Measurements from ENCODE around the gene PGP. TPM values are rescaled to one million over a fixed set of nuclear protein-coding genes. Genes with fewer than 3 reads are reported as not detected.

Gene PGP
- total RNA-seq, 1 experiment from 2014 or later = 38.3 TPM

DNA sequence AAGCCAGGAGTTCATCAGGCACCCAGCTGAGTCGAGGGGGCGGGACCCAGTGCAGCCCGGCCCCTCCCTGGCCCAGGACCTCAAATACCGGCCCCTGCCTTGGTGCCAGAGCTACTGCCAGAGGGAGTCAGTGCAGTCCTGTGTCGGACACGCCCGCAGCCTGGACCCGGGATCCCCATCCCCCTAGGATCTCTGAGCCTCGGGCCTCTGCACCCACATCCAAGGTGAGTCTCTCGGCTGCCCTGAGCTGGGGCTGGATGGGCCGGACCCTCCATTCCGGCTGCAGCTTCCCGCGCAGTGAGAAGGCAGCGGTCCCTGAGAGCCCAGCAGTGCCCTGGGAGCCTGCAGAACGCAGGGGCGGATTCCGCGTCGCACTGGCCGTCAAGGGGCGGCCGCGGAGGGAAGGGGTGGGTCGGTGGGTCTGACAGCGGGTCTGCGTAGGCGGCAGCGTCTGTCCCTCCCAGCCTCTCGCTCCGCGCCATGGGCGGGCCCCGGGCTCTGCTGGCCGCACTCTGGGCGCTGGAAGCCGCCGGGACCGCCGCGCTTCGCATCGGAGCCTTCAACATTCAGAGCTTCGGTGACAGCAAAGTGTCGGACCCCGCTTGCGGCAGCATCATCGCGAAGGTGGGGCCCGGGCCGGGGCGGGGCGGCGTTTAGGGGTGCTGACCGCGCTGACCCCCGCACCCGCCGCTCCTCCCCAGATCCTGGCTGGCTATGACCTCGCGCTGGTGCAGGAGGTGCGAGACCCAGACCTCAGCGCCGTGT lies 21.9 kb upstream of the PGP start, which contains the start of gene DNASE1L2:
Gene DNASE1L2, plus strand, starts transcription at position 108 of the 765 bp plus-strand sequence. Its CDS starts 373 bp downstream, at position 481.
- no peak within 1 kb of the TSS for H3K9ac ChIP-seq (ENCODE audit: extremely low read depth, insufficient read length, low read length)
- H3K79me2 ChIP-seq (ENCODE audit: insufficient read depth, low read length) = no peaks in the 10 kb centered on the region
- peak within 1 kb of the TSS; percentile 67 for H3K4me2 ChIP-seq (ENCODE audit: insufficient read depth, insufficient read length, low read length)
- no peaks in the 10 kb centered on the region for H3K9me3 ChIP-seq (ENCODE audit: control insufficient read depth, low read depth, low read length)
- H3K18ac ChIP-seq (ENCODE audit: insufficient read length, low read depth, low read length) = no peak within 1 kb of the TSS
- H2BK120ac ChIP-seq (ENCODE audit: low read depth, low read length, poor library complexity, severe bottlenecking) = no peak within 1 kb of the TSS
- no peak within 1 kb of the TSS for H2AFZ ChIP-seq (ENCODE audit: low read length)
- no peak within 1 kb of the TSS for H2AK5ac ChIP-seq (ENCODE audit: insufficient read length, low read length)
- H3K4me3 Mint-ChIP-seq = peak within 1 kb of the TSS; percentile 42 to 72
- peaks cover 16% of the 10 kb centered on the region for H3K27me3 Mint-ChIP-seq (ENCODE audit: low read depth)
- no peak within 1 kb of the TSS for H3T11ph ChIP-seq (ENCODE audit: low read length)
- H3K79me1 ChIP-seq (ENCODE audit: insufficient read depth, low read depth, low read length, poor library complexity, severe bottlenecking) = no peaks in the 10 kb centered on the region
- peaks cover 2 to 28% (median 8%) of the 10 kb centered on the region in 3 experiments; a peak in 6 of 7 replicates for H3K36me3 Mint-ChIP-seq (ENCODE audit: insufficient read depth in 1 of 3, low read depth in 3 of 3)
- H3K4ac ChIP-seq (ENCODE audit: low read depth, low read length) = no peak within 1 kb of the TSS
- H3K56ac ChIP-seq (ENCODE audit: insufficient read length, low read depth, low read length) = no peak within 1 kb of the TSS
- no CpG with 5 or more reads among the region's 64 CpGs for WGBS (ENCODE audit: extremely low coverage, insufficient read length, low lambda C conversion rate)
- H3K4me1 Mint-ChIP-seq = peaks cover 0 to 3% of the 10 kb centered on the region in 2 experiments; a peak in 1 of 4 replicates
- H2BK5ac ChIP-seq (ENCODE audit: insufficient read length, low read length) = no peak within 1 kb of the TSS
- H2BK15ac ChIP-seq (ENCODE audit: low read depth, low read length) = no peak within 1 kb of the TSS
- H2BK20ac ChIP-seq (ENCODE audit: low read depth, low read length, poor library complexity, severe bottlenecking) = no peak within 1 kb of the TSS
- H4K5ac ChIP-seq (ENCODE audit: insufficient read length, low read depth, low read length) = no peak within 1 kb of the TSS
- H3K23ac ChIP-seq (ENCODE audit: insufficient read length, low read depth, low read length) = no peak within 1 kb of the TSS
- TF ChIP-seq, protein P1, sequence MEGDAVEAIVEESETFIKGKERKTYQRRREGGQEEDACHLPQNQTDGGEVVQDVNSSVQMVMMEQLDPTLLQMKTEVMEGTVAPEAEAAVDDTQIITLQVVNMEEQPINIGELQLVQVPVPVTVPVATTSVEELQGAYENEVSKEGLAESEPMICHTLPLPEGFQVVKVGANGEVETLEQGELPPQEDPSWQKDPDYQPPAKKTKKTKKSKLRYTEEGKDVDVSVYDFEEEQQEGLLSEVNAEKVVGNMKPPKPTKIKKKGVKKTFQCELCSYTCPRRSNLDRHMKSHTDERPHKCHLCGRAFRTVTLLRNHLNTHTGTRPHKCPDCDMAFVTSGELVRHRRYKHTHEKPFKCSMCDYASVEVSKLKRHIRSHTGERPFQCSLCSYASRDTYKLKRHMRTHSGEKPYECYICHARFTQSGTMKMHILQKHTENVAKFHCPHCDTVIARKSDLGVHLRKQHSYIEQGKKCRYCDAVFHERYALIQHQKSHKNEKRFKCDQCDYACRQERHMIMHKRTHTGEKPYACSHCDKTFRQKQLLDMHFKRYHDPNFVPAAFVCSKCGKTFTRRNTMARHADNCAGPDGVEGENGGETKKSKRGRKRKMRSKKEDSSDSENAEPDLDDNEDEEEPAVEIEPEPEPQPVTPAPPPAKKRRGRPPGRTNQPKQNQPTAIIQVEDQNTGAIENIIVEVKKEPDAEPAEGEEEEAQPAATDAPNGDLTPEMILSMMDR (conservative IDR thresholded peaks at IDR 0.05) = no peak
- H4K91ac ChIP-seq (ENCODE audit: insufficient read length, low read depth, low read length) = no peak within 1 kb of the TSS
- H4K20me1 ChIP-seq (ENCODE audit: control insufficient read depth, insufficient read depth, insufficient read length) = no peaks in the 10 kb centered on the region
- H3K23me2 ChIP-seq (ENCODE audit: insufficient read length, low read depth, low read length, poor library complexity, severe bottlenecking) = peaks cover 13% of the 10 kb centered on the region
- no peak within 1 kb of the TSS for H4K8ac ChIP-seq (replicated peaks; ENCODE audit: insufficient read length, low read depth, low read length)
- H3K9me3 Mint-ChIP-seq = no peaks in the 10 kb centered on the region
- H2BK12ac ChIP-seq (ENCODE audit: insufficient read length, low read depth, low read length) = no peak within 1 kb of the TSS
- H3K4me1 ChIP-seq (ENCODE audit: insufficient read depth, low read length) = no peaks in the 10 kb centered on the region
- H3K27ac ChIP-seq (ENCODE audit: insufficient read length, low read depth, low read length) = no peak within 1 kb of the TSS
- H3K27me3 ChIP-seq (ENCODE audit: insufficient read depth, low read length) = peaks cover 2% of the 10 kb centered on the region; the same call in 1 of the 2 replicates
- peak; percentile 66 for DNase-seq
- no peak within 1 kb of the TSS for H3K27ac Mint-ChIP-seq
- no peak within 1 kb of the TSS; the same call in 1 of the 2 replicates for H3K14ac ChIP-seq (ENCODE audit: insufficient read depth, low read length)

Data from H9 (cell line).